IPS-15b (cell line): ENCODE data around the gene SETD4.

Experiments used
- H3K27me3 ChIP-seq: one replicate; pipeline ENCODE4 v1.6.1; 2013; ENCODE audit warnings: low read length; ENCODE audit not compliant: control insufficient read depth, insufficient read depth
- H3K36me3 ChIP-seq: one replicate; pipeline ENCODE4 v1.6.1; 2013; ENCODE audit warnings: low read length; ENCODE audit not compliant: control insufficient read depth, insufficient read depth
- H3K4me1 ChIP-seq: one replicate; pipeline ENCODE4 v1.6.1; 2013; ENCODE audit warnings: mild to moderate bottlenecking, low read length; ENCODE audit not compliant: control insufficient read depth, insufficient read depth
- H3K4me3 ChIP-seq: one replicate; pipeline ENCODE4 v1.5.1; 2013; ENCODE audit warnings: low read depth, low read length
- H3K9ac ChIP-seq: one replicate; pipeline ENCODE4 v1.6.1; 2013; ENCODE audit warnings: low read depth, mild to moderate bottlenecking, low read length
- H3K9me3 ChIP-seq: one replicate; pipeline ENCODE4 v1.6.1; 2013; ENCODE audit warnings: mild to moderate bottlenecking, low read length; ENCODE audit not compliant: control insufficient read depth, insufficient read depth

The SETD4 gene

GRCh38 chr21:36096398-36097290, 36.3 kb upstream of the SETD4 start:
- Histone ChIP-seq H3K4me3 (no peak overlapping the region), H3K27me3 (no peaks in the 10 kb centered on the region), H3K36me3 (no peaks in the 10 kb centered on the region), H3K9me3 (peaks cover 15% of the 10 kb centered on the region), H3K4me1 (peaks cover 45% of the 10 kb centered on the region), H3K9ac (no peak overlapping the region)

GRCh38 chr21:36093512-36093911, 33.2 kb upstream of the SETD4 start:
- Histone ChIP-seq H3K9ac (no peak overlapping the region), H3K27me3 (no peaks in the 10 kb centered on the region), H3K9me3 (peaks cover 15% of the 10 kb centered on the region), H3K4me3 (no peak overlapping the region), H3K36me3 (no peaks in the 10 kb centered on the region), H3K4me1 (peaks cover 26% of the 10 kb centered on the region)

DNA sequence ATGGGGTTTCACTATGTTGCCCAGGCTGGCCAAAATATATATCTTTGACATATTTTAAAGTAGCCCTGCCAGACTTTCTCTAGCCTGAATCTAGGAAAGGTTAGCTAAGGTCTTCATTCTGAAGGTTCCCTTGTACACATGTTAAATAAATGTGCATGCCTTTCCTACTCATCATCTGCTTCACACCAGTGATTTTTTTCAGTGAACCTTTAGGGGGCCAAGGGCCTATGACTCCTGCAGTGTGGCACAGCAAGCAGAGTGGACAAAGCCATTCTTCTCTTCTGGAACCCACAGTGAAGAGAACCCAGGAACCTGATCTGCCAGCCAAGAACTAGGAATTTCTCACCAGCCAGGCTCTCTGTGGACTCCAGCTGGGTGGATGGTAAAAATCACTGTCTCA, 32.4 kb upstream of the SETD4 start:
- Histone ChIP-seq H3K4me3 (no peak overlapping the region), H3K9me3 (peaks cover 15% of the 10 kb centered on the region), H3K36me3 (no peaks in the 10 kb centered on the region), H3K4me1 (peaks cover 19% of the 10 kb centered on the region), H3K27me3 (no peaks in the 10 kb centered on the region), H3K9ac (no peak overlapping the region)

DNA sequence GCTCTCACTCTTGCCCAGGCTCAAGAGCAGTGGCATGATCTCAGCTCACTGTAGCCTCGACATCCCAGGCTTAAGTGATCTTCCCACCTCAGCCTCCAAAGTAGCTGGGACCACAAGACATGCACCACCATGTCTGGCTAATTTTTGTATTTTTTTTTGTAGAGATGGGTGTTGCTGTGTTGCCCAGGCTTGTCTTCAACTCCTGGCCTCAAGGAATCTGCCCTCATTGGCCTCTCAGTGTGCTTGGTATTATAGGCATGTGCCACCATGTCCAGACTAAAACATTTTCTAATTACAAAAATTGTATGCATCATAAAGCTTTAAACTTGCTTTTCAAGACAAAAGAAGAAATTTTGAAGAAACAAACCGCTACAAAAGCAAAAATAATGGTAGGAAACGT, 29.6 kb upstream of the SETD4 start:
- Histone ChIP-seq H3K4me3 (no peak overlapping the region), H3K27me3 (no peaks in the 10 kb centered on the region), H3K9me3 (peaks cover 15% of the 10 kb centered on the region), H3K9ac (no peak overlapping the region), H3K4me1 (peaks cover 5% of the 10 kb centered on the region), H3K36me3 (no peaks in the 10 kb centered on the region)

DNA sequence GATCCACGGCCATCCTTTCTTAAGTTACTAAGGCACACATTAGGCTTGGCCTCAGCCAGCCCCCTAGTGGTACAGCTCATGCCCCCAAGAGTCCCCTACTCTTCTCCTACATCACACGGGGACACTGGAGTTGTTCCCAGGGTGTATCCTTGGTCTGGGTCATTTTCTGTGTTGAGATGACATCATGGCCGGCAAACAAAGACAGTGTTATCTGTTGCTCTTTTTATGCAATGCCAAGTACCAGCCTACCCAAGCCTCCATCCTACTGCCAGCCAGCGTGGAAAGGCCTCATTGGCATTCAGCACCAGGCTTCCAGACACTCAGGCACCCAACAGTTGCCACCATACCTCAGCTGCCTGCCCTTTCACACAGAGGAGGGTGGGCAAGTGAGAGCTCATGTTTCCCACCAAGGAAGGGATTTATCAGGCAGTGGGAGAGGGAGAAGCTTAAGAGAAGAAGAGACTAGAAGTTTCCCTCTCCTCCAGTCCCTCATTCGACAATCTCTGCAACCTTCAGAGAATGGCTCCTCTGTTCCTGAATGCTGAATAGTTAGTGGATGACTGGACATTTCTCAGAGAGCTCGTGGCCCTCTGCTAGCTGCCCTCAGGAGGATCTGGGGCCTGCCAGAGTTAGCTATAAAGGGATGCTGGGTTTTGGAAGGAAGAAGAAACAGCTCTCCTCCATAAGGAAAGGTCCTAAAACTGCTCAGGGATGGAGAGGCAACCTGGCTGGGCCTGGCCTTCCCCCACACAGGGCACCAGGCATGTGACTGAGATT, 27.2 kb upstream of the SETD4 start:
- peaks cover under 1% of the 10 kb centered on the region for H3K9me3 ChIP-seq
- H3K9ac ChIP-seq: no peak overlapping the region
- H3K4me3 ChIP-seq: no peak overlapping the region
- H3K4me1 ChIP-seq: peaks cover 5% of the 10 kb centered on the region
- H3K36me3 ChIP-seq: no peaks in the 10 kb centered on the region
- no peaks in the 10 kb centered on the region for H3K27me3 ChIP-seq

DNA sequence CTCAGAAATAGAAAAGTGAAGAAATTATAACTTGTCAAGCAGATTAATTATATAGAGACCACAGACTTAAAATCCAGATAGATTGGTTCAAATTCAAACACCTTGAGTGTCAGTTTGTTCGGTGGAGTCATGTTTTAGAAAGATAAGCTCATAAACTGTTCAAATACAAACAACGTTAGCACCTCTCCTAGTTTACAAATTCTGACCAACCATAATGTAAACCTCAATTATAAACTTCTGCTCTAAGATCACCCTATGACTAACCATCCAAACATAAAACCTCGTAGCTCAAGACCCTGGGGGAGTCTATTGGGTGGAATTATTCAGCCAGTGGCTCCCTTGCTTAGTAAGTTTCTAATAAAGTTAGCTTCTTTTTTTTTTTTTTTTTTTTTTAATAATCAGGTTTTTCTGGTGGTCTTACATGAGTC, 21.9 kb upstream of the SETD4 start:
- no peak overlapping the region for H3K9ac ChIP-seq
- no peak overlapping the region for H3K4me3 ChIP-seq
- H3K9me3 ChIP-seq: no peaks in the 10 kb centered on the region

DNA sequence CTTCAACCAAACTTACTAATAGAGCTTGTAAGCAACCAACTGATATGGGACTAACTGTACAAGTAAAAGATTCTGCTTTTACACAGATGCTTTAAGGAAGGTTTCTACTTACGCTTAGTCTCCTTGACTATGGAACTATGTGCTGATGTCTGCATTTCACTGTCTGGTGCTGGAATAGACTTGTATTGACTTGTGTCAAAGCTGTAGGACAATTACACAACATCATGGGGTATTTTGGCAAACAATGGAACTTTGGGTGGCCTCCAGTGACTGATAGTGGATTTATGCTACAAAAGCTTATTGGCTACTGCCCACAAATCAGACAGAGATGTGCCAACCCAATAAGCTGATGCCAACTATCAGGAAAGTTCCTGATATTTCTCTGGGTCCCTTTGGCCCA, 20.1 kb upstream of the SETD4 start:
- Histone ChIP-seq H3K36me3 (no peaks in the 10 kb centered on the region), H3K4me3 (no peak overlapping the region), H3K27me3 (no peaks in the 10 kb centered on the region), H3K9me3 (no peaks in the 10 kb centered on the region), H3K9ac (no peak overlapping the region), H3K4me1 (peaks cover under 1% of the 10 kb centered on the region)

More for the DNA sequence above, 21.9 kb upstream of the SETD4 start:
- no peaks in the 10 kb centered on the region for H3K4me1 ChIP-seq
- no peaks in the 10 kb centered on the region for H3K27me3 ChIP-seq
- no peaks in the 10 kb centered on the region for H3K36me3 ChIP-seq

DNA sequence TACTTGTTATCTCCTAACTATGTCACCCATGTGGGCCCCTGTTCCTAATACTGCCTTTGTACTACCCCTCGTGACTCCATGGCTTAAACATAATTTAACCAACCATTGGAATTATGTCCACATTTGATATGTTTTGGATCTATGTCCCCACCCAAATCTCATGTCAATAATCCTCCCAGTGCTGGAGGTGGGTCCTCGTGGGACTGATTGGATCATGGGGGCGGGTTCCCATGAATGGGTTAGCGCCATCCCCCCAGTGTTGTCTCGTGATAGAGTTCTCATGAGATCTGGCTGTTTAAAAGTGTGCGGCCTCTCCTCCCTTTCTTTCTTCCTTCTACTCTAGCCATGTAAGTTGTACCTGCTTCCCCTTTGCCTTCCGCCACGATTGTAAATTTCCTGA, 19.3 kb upstream of the SETD4 start:
- H3K27me3 ChIP-seq: no peaks in the 10 kb centered on the region
- peaks cover 7% of the 10 kb centered on the region for H3K4me1 ChIP-seq
- no peak overlapping the region for H3K9ac ChIP-seq
- no peaks in the 10 kb centered on the region for H3K9me3 ChIP-seq
- H3K36me3 ChIP-seq: no peaks in the 10 kb centered on the region
- H3K4me3 ChIP-seq: no peak overlapping the region

DNA sequence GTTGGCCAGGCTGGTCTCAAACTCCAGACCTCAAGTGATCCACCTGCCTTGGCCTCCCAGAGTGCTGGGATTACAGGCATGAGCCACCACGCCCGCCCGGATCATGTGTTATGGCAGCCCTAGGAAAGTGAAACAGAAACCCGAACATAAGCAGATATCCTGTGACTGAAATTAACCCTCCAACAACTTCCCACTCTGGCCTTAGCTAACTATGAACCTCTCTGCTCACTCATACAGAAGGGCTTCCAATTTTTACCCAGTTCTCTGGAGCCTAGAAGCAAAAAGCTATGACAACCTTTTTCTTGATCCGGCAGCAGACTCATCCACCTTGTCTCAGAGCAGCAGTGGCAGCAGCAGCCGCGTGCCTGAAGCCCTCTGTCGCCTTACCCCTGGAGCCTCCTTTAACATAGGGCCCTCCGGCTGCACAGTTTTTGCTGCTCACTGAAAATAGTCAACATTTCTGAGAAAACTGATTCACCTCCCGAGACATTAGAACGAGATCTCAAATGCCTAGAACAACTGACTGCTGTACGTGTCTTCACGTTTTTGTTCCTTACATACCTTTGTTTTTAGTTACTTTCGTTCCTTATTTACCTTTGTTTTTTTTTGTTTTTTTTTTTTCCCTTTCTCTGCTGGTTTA, 18.8 kb upstream of the SETD4 start:
- Histone ChIP-seq H3K4me1 (peaks cover 9% of the 10 kb centered on the region), H3K36me3 (no peaks in the 10 kb centered on the region), H3K27me3 (no peaks in the 10 kb centered on the region), H3K4me3 (no peak overlapping the region), H3K9me3 (no peaks in the 10 kb centered on the region), H3K9ac (no peak overlapping the region)

- no peaks in the 10 kb centered on the region for H3K27me3 ChIP-seq
- no peak overlapping the region for H3K9ac ChIP-seq
- H3K4me3 ChIP-seq: no peak overlapping the region
- peaks cover 2% of the 10 kb centered on the region for H3K36me3 ChIP-seq
- peaks cover 9% of the 10 kb centered on the region for H3K4me1 ChIP-seq
- no peaks in the 10 kb centered on the region for H3K9me3 ChIP-seq
These were observed 17.4 kb upstream of the SETD4 start for GRCh38 chr21:36077758-36078157.

GRCh38 chr21:36076878-36077655, 16.7 kb upstream of the SETD4 start:
- Histone ChIP-seq H3K27me3 (no peaks in the 10 kb centered on the region), H3K9me3 (no peaks in the 10 kb centered on the region), H3K4me1 (peaks cover 12% of the 10 kb centered on the region), H3K36me3 (peaks cover 9% of the 10 kb centered on the region), H3K9ac (no peak overlapping the region), H3K4me3 (no peak overlapping the region)
